Vagina (tissue), 2 donors: ENCODE measurements around the gene AGBL4.

Source experiments
- POLR2AphosphoS5 ChIP-seq, 2 donors: sonication (generic); formaldehyde crosslinking; IDR thresholded peaks; one replicate each; pipeline ENCODE4 v1.9.0; 2017; ENCODE audit warnings: antibody characterized with exemption in 2 of 2, mild to moderate bottlenecking in 2 of 2, low read depth in 1 of 2; ENCODE audit not compliant: insufficient read depth in 1 of 2
- TF ChIP-seq, protein P1 (sequence below), 3 experiments: fragments of 450-650 bp in 2 of 3; fragments of 200-600 bp in 1 of 3; sonication (generic) in 1 of 3; IDR thresholded peaks; one replicate each; pipeline ENCODE4 v1.5.1; 2017 to 2019; ENCODE audit warnings: antibody characterized with exemption in 3 of 3, mild to moderate bottlenecking in 2 of 3, moderate library complexity in 2 of 3

DNA sequence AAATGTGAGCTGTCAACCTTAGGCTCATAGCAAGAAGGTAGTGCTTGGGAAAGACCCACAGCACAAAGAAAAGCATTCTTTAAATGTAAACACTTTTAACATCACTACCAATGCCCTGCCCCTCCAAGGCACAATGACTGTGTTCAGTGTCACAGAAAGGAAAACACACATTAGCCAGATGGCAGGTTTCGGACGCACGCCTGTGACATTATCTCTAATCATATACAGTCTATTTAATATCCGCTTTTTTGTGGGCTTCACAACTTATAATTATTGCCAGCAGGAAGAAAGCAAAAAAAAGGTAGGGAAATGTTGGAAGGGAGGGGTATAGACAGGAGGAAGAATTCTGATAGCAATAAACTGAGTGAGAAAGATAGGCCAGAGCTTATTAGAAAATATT lies 1134.7 kb downstream of the AGBL4 start:
- TF ChIP-seq POLR2AphosphoS5 (IDR thresholded peaks at IDR 0.05; ENCODE audit: insufficient read depth in 1 of 2, low read depth in 1 of 2) = no peak
- TF ChIP-seq, protein P1, sequence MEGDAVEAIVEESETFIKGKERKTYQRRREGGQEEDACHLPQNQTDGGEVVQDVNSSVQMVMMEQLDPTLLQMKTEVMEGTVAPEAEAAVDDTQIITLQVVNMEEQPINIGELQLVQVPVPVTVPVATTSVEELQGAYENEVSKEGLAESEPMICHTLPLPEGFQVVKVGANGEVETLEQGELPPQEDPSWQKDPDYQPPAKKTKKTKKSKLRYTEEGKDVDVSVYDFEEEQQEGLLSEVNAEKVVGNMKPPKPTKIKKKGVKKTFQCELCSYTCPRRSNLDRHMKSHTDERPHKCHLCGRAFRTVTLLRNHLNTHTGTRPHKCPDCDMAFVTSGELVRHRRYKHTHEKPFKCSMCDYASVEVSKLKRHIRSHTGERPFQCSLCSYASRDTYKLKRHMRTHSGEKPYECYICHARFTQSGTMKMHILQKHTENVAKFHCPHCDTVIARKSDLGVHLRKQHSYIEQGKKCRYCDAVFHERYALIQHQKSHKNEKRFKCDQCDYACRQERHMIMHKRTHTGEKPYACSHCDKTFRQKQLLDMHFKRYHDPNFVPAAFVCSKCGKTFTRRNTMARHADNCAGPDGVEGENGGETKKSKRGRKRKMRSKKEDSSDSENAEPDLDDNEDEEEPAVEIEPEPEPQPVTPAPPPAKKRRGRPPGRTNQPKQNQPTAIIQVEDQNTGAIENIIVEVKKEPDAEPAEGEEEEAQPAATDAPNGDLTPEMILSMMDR (IDR thresholded peaks at IDR 0.05) = no peak
